ENCODE measurements around the gene CAPZA3. TPM values are rescaled to one million over a fixed set of nuclear protein-coding genes. Genes with fewer than 3 reads are reported as not detected.
"Not testable (repeated sequence)": the region's sequence is repeated elsewhere in the genome, so short reads cannot be mapped to it uniquely, and the experiment has no call there.

Gene CAPZA3
- total RNA-seq, 1 experiment from 2014 or later: not detected

GRCh38 chr12:18753481-18754123, 15.7 kb downstream of the CAPZA3 start:
- no peak for DNase-seq (ENCODE audit: low spot score)

- DNase-seq (ENCODE audit: low spot score): peak; percentile 52
Observed at GRCh38 chr12:18754124-18754707, 16.3 kb downstream of the CAPZA3 start.

- DNase-seq (ENCODE audit: low spot score): no peak
Observed at GRCh38 chr12:18755341-18755740, 17.4 kb downstream of the CAPZA3 start.

DNA sequence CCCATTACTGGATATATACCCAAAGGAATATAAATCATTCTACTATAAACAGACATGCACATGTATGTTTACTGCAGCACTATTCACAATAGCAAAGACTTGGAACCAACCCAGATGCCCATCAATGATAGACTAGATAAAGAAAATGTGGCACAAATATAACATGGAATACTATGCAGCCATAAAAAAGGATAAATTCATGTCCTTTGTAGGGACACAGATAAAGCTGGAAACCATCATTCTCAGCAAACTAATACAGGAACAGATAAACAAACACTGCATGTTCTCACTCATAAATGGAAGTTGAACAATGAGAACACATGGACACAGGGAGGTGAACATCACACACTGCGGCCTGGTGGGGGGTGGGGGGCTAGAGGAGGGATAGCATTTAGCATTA, 28.6 kb downstream of the CAPZA3 start:
- not testable (repeated sequence) for DNase-seq (ENCODE audit: low spot score)

DNA sequence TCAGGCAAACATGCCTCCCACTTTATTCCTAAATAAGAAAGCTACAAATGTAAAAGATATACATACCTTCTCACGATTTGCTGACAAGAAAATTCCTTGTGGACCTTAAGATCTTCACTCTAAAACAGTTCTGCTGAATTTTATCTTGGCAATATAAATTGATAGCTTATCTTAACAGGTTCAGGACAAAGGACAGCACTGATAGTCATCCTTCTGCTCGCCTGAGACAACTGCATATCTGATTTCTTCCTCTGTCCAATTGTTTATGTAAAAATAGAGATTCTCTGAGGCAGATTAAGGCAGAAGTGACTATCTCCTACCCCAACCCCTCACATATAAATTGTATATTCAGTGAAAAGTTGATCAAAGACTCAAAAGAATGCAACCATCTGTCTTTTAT, 44.9 kb downstream of the CAPZA3 start:
- no peak for DNase-seq (ENCODE audit: low spot score)

- DNase-seq (ENCODE audit: low spot score): not testable (repeated sequence)
Observed at GRCh38 chr12:18785465-18785864, 47.5 kb downstream of the CAPZA3 start.

Other genes starting within 250 kb of the CAPZA3 start
- 0.07 TPM in 1 of 2 replicates, not detected in the other for gene PLCZ1, start 107 bp upstream of the CAPZA3 start, total RNA-seq (2014; rRNA removed; shearing (Covaris generic))

Data from A172 (cell line).